ENCODE results near the gene TEX35. TPM values are rescaled to one million over a fixed set of nuclear protein-coding genes. Genes with fewer than 3 reads are reported as not detected.

TEX35 gene
- total and polyA plus RNA-seq, 4 donors, result not detected

- no peak overlapping the region for H3K4me3 ChIP-seq (ENCODE audit: low read depth in 1 of 3, low read length in 3 of 3)
- TF ChIP-seq MAX (IDR thresholded peaks at IDR 0.05), result no peak
- no peak for TF ChIP-seq FOXA2 (IDR thresholded peaks at IDR 0.05)
- no peak for TF ChIP-seq YY1 (IDR thresholded peaks at IDR 0.05)
- no peak for TF ChIP-seq SP1 (IDR thresholded peaks at IDR 0.05)
- TF ChIP-seq CTCF (IDR thresholded peaks at IDR 0.05; ENCODE audit: low read depth, low read length, missing input control), result no peak
- no peak for TF ChIP-seq JUND (IDR thresholded peaks at IDR 0.05)
- TF ChIP-seq EGR1 (IDR thresholded peaks at IDR 0.05; ENCODE audit: low read depth in 2 of 2), result no peak
- TF ChIP-seq GABPA (IDR thresholded peaks at IDR 0.05 in 1 of 2, conservative IDR thresholded peaks at IDR 0.05 in 1 of 2), result no peak
- H3K4me1 ChIP-seq (ENCODE audit: control insufficient read depth in 4 of 4, insufficient read depth in 4 of 4, low read length in 3 of 4), result peaks cover 2 to 52% (median 20%) of the 10 kb centered on the region in 4 donors
- H3K36me3 ChIP-seq (ENCODE audit: control insufficient read depth in 4 of 4, insufficient read depth in 3 of 4, low read depth in 1 of 4, low read length in 3 of 4), result no peaks in the 10 kb centered on the region
- H3K9ac ChIP-seq (ENCODE audit: low read depth in 1 of 2, low read length in 2 of 2), result no peak overlapping the region
- 89% methylated on average over 6 of the region's 6 CpGs for WGBS
- H3K27me3 ChIP-seq (ENCODE audit: control insufficient read depth in 4 of 4, insufficient read depth in 4 of 4, low read length in 3 of 4), result no peaks in the 10 kb centered on the region
- H3K27ac ChIP-seq (ENCODE audit: low read depth in 1 of 2, low read length in 2 of 2), result no peak overlapping the region
- H3K9me3 ChIP-seq (ENCODE audit: control insufficient read depth in 4 of 4, low read length in 3 of 4), result no peaks in the 10 kb centered on the region
- DNase-seq (ENCODE audit: low spot score), result peak; percentile 53
Measured at GRCh38 chr1:178540204-178540603, 27.3 kb downstream of the TEX35 start.

GRCh38 chr1:178540646-178541045, 27.7 kb downstream of the TEX35 start:
- Histone ChIP-seq H3K9me3 (ENCODE audit: control insufficient read depth in 4 of 4, low read length in 3 of 4) (no peaks in the 10 kb centered on the region), H3K4me1 (ENCODE audit: control insufficient read depth in 4 of 4, insufficient read depth in 4 of 4, low read length in 3 of 4) (peaks cover 2 to 52% (median 20%) of the 10 kb centered on the region in 4 donors), H3K27me3 (ENCODE audit: control insufficient read depth in 4 of 4, insufficient read depth in 4 of 4, low read length in 3 of 4) (no peaks in the 10 kb centered on the region), H3K9ac (ENCODE audit: low read depth in 1 of 2, low read length in 2 of 2) (no peak overlapping the region), H3K4me3 (ENCODE audit: low read depth in 1 of 3, low read length in 3 of 3) (no peak overlapping the region), H3K27ac (ENCODE audit: low read depth in 1 of 2, low read length in 2 of 2) (no peak overlapping the region), H3K36me3 (ENCODE audit: control insufficient read depth in 4 of 4, insufficient read depth in 3 of 4, low read depth in 1 of 4, low read length in 3 of 4) (no peaks in the 10 kb centered on the region)
- no peak for DNase-seq (ENCODE audit: low spot score)
- WGBS, result 72% methylated on average over 7 of the region's 7 CpGs
- no peak for TF ChIP-seq JUND (IDR thresholded peaks at IDR 0.05)
- no peak for TF ChIP-seq SP1 (IDR thresholded peaks at IDR 0.05)
- no peak for TF ChIP-seq REST (IDR thresholded peaks at IDR 0.05)
- TF ChIP-seq CTCF (IDR thresholded peaks at IDR 0.05; ENCODE audit: low read depth, low read length, missing input control), result no peak
- TF ChIP-seq HNF4A (conservative IDR thresholded peaks at IDR 0.05), result no peak
- TF ChIP-seq EGR1 (IDR thresholded peaks at IDR 0.05; ENCODE audit: low read depth in 2 of 2), result no peak
